AG09309 (cell line): Measurements from ENCODE around the gene NUP153.

ENCODE experiments used
- DNase-seq: peaks from one replicate; pipeline ENCODE4 v3.0.0-alpha.2; 2010; ENCODE audit warnings: low read depth
- H3K4me3 ChIP-seq: 2 replicates; pipeline ENCODE4 v1.5.1; 2011; ENCODE audit warnings: mild to moderate bottlenecking, low read depth, low read length, moderate library complexity; ENCODE audit not compliant: control insufficient read depth
- TF ChIP-seq, protein P1 (sequence below): IDR thresholded peaks from 2 replicates; pipeline ENCODE4 v1.5.1; 2011; ENCODE audit warnings: mild to moderate bottlenecking, low read depth, low read length, inconsistent platforms; ENCODE audit not compliant: insufficient read depth, control insufficient read depth; ENCODE audit errors: missing control alignments

Gene NUP153

GRCh38 chr6:17615794-17616193 is 90.9 kb downstream of the NUP153 start:
- TF ChIP-seq, protein P1, sequence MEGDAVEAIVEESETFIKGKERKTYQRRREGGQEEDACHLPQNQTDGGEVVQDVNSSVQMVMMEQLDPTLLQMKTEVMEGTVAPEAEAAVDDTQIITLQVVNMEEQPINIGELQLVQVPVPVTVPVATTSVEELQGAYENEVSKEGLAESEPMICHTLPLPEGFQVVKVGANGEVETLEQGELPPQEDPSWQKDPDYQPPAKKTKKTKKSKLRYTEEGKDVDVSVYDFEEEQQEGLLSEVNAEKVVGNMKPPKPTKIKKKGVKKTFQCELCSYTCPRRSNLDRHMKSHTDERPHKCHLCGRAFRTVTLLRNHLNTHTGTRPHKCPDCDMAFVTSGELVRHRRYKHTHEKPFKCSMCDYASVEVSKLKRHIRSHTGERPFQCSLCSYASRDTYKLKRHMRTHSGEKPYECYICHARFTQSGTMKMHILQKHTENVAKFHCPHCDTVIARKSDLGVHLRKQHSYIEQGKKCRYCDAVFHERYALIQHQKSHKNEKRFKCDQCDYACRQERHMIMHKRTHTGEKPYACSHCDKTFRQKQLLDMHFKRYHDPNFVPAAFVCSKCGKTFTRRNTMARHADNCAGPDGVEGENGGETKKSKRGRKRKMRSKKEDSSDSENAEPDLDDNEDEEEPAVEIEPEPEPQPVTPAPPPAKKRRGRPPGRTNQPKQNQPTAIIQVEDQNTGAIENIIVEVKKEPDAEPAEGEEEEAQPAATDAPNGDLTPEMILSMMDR: no peak
- no peak for DNase-seq
- no peak overlapping the region for H3K4me3 ChIP-seq

DNA sequence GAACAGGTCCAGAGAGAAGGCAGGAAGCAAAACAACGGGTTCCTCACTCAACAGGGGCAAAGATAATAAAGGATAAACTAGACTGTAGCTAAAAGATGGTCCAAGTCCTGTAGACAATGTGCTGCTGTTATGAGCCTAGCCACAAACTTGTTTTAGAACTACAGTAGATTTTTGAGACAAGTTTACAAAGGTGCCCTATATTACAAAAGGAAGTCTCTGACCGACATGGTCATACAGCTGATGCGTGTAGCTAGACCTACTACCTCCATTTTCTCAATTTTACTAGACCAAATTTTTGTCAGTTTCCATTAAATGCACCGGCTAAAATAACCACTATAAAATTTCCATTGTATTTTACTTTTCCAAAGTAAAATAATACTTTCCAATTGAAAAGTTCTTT is 94.7 kb downstream of the NUP153 start:
- no peak overlapping the region for H3K4me3 ChIP-seq
- TF ChIP-seq, protein P1: no peak
- DNase-seq: no peak

GRCh38 chr6:17610835-17611234 is 95.9 kb downstream of the NUP153 start:
- no peak overlapping the region for H3K4me3 ChIP-seq
- TF ChIP-seq, protein P1: no peak
- DNase-seq: no peak

- TF ChIP-seq, protein P1: no peak
- H3K4me3 ChIP-seq: no peak overlapping the region
Measured at GRCh38 chr6:17606606-17607005, 100.1 kb downstream of the NUP153 start.

DNA sequence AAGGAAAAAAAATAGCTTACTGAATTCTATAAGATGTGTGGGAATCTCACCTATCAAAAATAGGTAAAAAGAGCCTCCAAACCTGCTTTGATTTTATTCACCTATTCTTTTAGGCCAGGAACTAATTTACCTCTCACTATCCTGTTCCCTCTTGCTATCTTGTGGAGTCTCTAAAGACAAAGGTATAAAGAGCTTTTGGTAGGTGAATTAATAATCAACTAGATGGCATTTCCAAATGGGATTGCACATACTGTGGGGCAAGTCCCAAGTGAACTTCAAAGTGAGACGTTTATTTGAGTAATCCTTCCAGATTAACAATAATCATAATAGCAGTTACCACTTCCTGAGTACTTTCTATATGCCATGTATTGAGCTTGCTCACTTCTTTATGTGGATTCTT is 103.8 kb downstream of the NUP153 start:
- no peak overlapping the region for H3K4me3 ChIP-seq
- no peak for DNase-seq
- TF ChIP-seq, protein P1: no peak

More at GRCh38 chr6:17606606-17607005, 100.1 kb downstream of the NUP153 start:
- DNase-seq: no peak

GRCh38 chr6:17601386-17601703 is 105.4 kb downstream of the NUP153 start:
- TF ChIP-seq, protein P1: no peak
- peak overlapping the region; percentile 83 for H3K4me3 ChIP-seq
- no peak for DNase-seq

DNA sequence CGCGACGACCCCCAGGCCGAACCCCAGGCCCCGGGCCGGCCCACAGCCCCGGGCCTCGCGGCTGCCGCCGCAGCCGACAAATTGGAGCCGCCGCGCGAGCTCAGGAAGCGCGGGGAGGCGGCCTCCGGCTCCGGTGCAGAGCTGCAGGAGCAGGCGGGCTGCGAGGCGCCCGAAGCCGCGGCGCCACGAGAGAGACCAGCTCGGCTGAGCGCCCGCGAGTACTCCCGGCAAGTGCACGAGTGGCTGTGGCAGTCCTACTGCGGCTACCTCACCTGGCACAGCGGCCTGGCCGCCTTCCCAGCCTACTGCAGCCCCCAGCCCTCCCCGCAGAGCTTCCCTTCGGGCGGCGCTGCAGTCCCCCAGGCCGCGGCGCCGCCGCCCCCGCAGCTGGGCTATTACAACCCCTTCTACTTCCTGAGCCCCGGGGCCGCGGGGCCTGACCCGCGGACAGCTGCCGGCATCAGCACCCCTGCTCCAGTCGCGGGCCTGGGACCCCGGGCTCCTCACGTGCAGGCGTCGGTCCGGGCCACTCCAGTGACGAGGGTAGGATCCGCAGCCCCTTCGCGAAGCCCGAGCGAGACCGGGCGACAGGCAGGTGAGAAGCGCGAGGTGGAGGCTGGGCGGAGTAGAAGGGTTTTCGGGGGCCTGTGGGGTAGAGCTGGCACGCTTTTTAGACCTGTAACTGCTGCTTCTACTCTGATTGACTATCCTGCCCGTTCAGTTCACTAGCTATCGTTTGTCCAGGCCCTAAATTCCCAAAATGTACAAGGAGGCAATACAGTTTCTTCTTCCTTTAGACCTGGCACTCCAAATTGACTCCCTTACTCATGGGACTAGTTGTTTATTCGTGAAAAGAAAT is 106.0 kb downstream of the NUP153 start:
- peak overlapping the region; percentile 83 for H3K4me3 ChIP-seq
- TF ChIP-seq, protein P1: no peak
- no peak for DNase-seq
